Endothelial cell of umbilical vein (primary cell): ENCODE measurements around the gene CNOT6. TPM values are rescaled to one million over a fixed set of nuclear protein-coding genes. Genes with fewer than 3 reads are reported as not detected.

Source experiments
- BruUV-seq: library from RNA; stranded (reverse); fragments of 400-500 nt; replicated peaks from 2 replicates; lab custom pipeline; 2021; lab: Mats Ljungman, UMichigan
- CTCF ChIA-PET: fragments of 300-600, 350-600 bp; sonication (Branson Sonifier 250); formaldehyde crosslinking; loops from one replicate; lab custom pipeline; 2021; ENCODE audit warnings: antibody characterized with exemption, inconsistent platforms; lab: Charles Lee
- POLR2A ChIA-PET: fragments of 300-600, 350-600 bp; sonication (Branson Sonifier 250); formaldehyde crosslinking; loops from one replicate; lab custom pipeline; 2021; ENCODE audit warnings: antibody characterized with exemption, inconsistent platforms; lab: Charles Lee
- DNase-seq: peaks from one replicate; pipeline ENCODE4 v3.0.0-alpha.2; 2011; ENCODE audit warnings: low read depth, low spot score
- FAIRE-seq: peaks from 2 replicates; lab custom pipeline; 2011; peaks lifted over from hg19 to GRCh38; lab: Jason Lieb, UNC
- H2AFZ ChIP-seq: 2 replicates; pipeline ENCODE4 v1.6.0; 2012; ENCODE audit warnings: low read depth, low read length, control low read depth, inconsistent platforms
- H3K27ac ChIP-seq: 2 replicates; pipeline ENCODE4 v1.5.1; 2011; ENCODE audit warnings: low read depth, mild to moderate bottlenecking, control low read depth, low read length, moderate library complexity; ENCODE audit not compliant: insufficient read depth
- H3K27me3 ChIP-seq, 2 experiments: 2 replicates each; pipeline versions ENCODE4 v1.6.0 to v1.6.1; 2011; ENCODE audit warnings: low read length in 2 of 2, mixed read lengths in 1 of 2; ENCODE audit not compliant: control insufficient read depth in 2 of 2, insufficient read depth in 2 of 2
- H3K36me3 ChIP-seq, 2 experiments: 2 replicates in 1 of 2; 3 replicates in 1 of 2; pipeline ENCODE4 v1.5.1; 2011; ENCODE audit warnings: low read length in 2 of 2, mild to moderate bottlenecking in 1 of 2, moderate library complexity in 1 of 2; ENCODE audit not compliant: control insufficient read depth in 2 of 2, insufficient read depth in 2 of 2; ENCODE audit errors: extremely low read depth in 1 of 2
- H3K4me1 ChIP-seq: 3 replicates; pipeline ENCODE4 v1.5.1; 2011; ENCODE audit warnings: mild to moderate bottlenecking, low read length; ENCODE audit not compliant: control insufficient read depth, insufficient read depth; ENCODE audit errors: extremely low read depth
- H3K4me2 ChIP-seq: 2 replicates; pipeline ENCODE4 v1.6.1; 2011; ENCODE audit warnings: low read length, control low read depth, mixed read lengths; ENCODE audit not compliant: insufficient read depth
- H3K4me3 ChIP-seq, 3 experiments: fragments of 200-600 bp in 1 of 3; sonication (generic), shearing (Covaris generic) in 1 of 3; replicated peaks in 1 of 3; 2 replicates each; pipeline ENCODE4 v1.5.1; 2011 to 2016; ENCODE audit warnings: control low read depth in 3 of 3, low read length in 3 of 3, mild to moderate bottlenecking in 2 of 3, inconsistent platforms in 1 of 3, low read depth in 1 of 3, moderate library complexity in 1 of 3; ENCODE audit not compliant: insufficient read depth in 1 of 3
- H3K79me2 ChIP-seq: 2 replicates; pipeline ENCODE4 v1.6.0; 2012; ENCODE audit warnings: low read length, inconsistent platforms; ENCODE audit not compliant: control insufficient read depth, insufficient read depth
- H3K9ac ChIP-seq: replicated peaks from 2 replicates; pipeline ENCODE3; 2011; ENCODE audit warnings: low read length, control low read depth; ENCODE audit not compliant: insufficient read depth; ENCODE audit errors: extremely low read depth
- H3K9me1 ChIP-seq: replicated peaks from 3 replicates; pipeline ENCODE4 v1.6.0; 2011; ENCODE audit warnings: mild to moderate bottlenecking, low read length; ENCODE audit not compliant: control insufficient read depth, insufficient read depth; ENCODE audit errors: extremely low read depth
- H3K9me3 ChIP-seq: replicated peaks from 2 replicates; pipeline ENCODE4 v1.5.1; 2012; ENCODE audit warnings: low read length, inconsistent platforms; ENCODE audit not compliant: control insufficient read depth, insufficient read depth
- H4K20me1 ChIP-seq: replicated peaks from 2 replicates; pipeline ENCODE3; 2011; ENCODE audit warnings: mild to moderate bottlenecking, low read length; ENCODE audit not compliant: control insufficient read depth, insufficient read depth; ENCODE audit errors: extremely low read depth
- FOS ChIP-seq: IDR thresholded peaks from 2 replicates; pipeline ENCODE4 v1.6.1; 2011; ENCODE audit warnings: mild to moderate bottlenecking, low read length, moderate library complexity, borderline replicate concordance; ENCODE audit not compliant: insufficient read depth
- MAX ChIP-seq: IDR thresholded peaks from 2 replicates; pipeline ENCODE4 v1.6.1; 2011; ENCODE audit not compliant: insufficient read depth, insufficient read length
- POLR2A ChIP-seq: IDR thresholded peaks from 2 replicates; pipeline ENCODE4 v1.6.1; 2012; ENCODE audit warnings: low read depth, mild to moderate bottlenecking, control low read depth, low read length
- dilution Hi-C: fragments of 300-500 bp; cut with MboI; formaldehyde crosslinking; loops from one replicate; pipeline ENCODE4 v1.15.0; 2019; ENCODE audit warnings: low sequenced_read_pairs; ENCODE audit not compliant: extremely low pct_ligation_motif_present
- intact Hi-C: fragments of 100-400 bp; cut with micrococcal nuclease; formaldehyde crosslinking; loops from one replicate; pipeline ENCODE4 v1.10.0; 2022
- polyA plus RNA-seq, 4 experiments: library from polyadenylated mRNA; depleted of rRNA in 3 of 4; stranded (reverse) in 3 of 4; unstranded in 1 of 4; fragments of >200 nt; gene quantifications; 2 replicates each; pipeline versions ENCODE4 v1.2.1 to v1.2.3, GENCODE V29; 2011 to 2012; ENCODE audit warnings: missing spikeins in 1 of 4
- total RNA-seq: library from RNA; stranded (reverse); gene quantifications from 2 replicates; pipeline ENCODE4 v1.2.3, GENCODE V29; 2021

The CNOT6 gene
- total and polyA plus RNA-seq, 2 donors (not counting 3 experiments of a cell fraction or from before 2014, with no cell fraction given) = 9.2 to 33.8 TPM

GRCh38 chr5:180522330-180522729 is 28.2 kb downstream of the CNOT6 start:
- CTCF ChIA-PET = no interaction called here
- Histone ChIP-seq H3K27ac (no peak overlapping the region), H3K9me1 (no peaks in the 10 kb centered on the region), H3K36me3 (no peaks in the 10 kb centered on the region), H3K79me2 (peaks cover 91% of the 10 kb centered on the region), H4K20me1 (peaks cover 5% of the 10 kb centered on the region), H3K9ac (no peak overlapping the region), H3K27me3 (no peaks in the 10 kb centered on the region), H3K4me3 (no peak overlapping the region), H3K9me3 (no peaks in the 10 kb centered on the region), H3K4me1 (no peaks in the 10 kb centered on the region), H2AFZ (no peak overlapping the region), H3K4me2 (no peak overlapping the region)
- dilution Hi-C loops (no loop called here), intact Hi-C loops (no loop called here)
- TF ChIP-seq FOS = no peak
- no peak for TF ChIP-seq MAX
- FAIRE-seq = no peak
- POLR2A ChIA-PET = no interaction called here
- DNase-seq = no peak
- no TSS peak for BruUV-seq

- peaks cover 88% of the 10 kb centered on the region for H3K79me2 ChIP-seq
- no TSS peak for BruUV-seq
- dilution Hi-C loops = no loop called here
- H3K4me3 ChIP-seq = no peak overlapping the region
- ChIA-PET POLR2A (no interaction called here), CTCF (no interaction called here)
- peaks cover 8% of the 10 kb centered on the region for H4K20me1 ChIP-seq
- intact Hi-C loops = no loop called here
- no peaks in the 10 kb centered on the region for H3K9me1 ChIP-seq
- no peak for FAIRE-seq
- TF ChIP-seq FOS = no peak
- TF ChIP-seq POLR2A = no peak
- H3K9ac ChIP-seq = no peak overlapping the region
- peak; percentile 12 for DNase-seq
- H3K4me1 ChIP-seq = no peaks in the 10 kb centered on the region
- no peaks in the 10 kb centered on the region for H3K9me3 ChIP-seq
- H2AFZ ChIP-seq = no peak overlapping the region
- no peak overlapping the region for H3K27ac ChIP-seq
- H3K36me3 ChIP-seq = no peaks in the 10 kb centered on the region
- H3K27me3 ChIP-seq = no peaks in the 10 kb centered on the region
- H3K4me2 ChIP-seq = no peak overlapping the region
These were observed 29.7 kb downstream of the CNOT6 start for GRCh38 chr5:180523629-180524466.
